ENCODE measurements around the gene HIGD1A.

DNA sequence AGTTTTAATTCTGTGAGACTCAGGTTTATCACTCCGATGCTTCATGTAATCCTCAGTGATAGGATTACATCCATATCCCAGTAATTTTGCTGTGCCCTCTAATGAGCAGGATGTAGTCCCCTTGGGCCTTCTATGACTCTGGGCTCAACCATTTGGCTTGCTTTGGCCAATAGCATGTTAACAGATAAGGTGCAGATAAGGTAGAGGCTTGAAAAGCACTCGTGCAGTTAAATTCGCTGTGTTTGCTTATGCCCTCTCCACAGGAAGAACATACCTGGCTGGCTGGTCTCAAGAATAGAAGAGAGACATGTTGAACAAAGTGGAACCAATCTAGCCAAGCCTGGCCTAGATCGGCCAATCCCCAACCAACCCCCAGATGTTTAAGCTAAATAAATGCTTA, 51.3 kb downstream of the HIGD1A start:
- no peak for TF ChIP-seq EZH2phosphoT487 (IDR thresholded peaks at IDR 0.05; ENCODE audit: borderline replicate concordance, low read length)
- TF ChIP-seq, protein P1, sequence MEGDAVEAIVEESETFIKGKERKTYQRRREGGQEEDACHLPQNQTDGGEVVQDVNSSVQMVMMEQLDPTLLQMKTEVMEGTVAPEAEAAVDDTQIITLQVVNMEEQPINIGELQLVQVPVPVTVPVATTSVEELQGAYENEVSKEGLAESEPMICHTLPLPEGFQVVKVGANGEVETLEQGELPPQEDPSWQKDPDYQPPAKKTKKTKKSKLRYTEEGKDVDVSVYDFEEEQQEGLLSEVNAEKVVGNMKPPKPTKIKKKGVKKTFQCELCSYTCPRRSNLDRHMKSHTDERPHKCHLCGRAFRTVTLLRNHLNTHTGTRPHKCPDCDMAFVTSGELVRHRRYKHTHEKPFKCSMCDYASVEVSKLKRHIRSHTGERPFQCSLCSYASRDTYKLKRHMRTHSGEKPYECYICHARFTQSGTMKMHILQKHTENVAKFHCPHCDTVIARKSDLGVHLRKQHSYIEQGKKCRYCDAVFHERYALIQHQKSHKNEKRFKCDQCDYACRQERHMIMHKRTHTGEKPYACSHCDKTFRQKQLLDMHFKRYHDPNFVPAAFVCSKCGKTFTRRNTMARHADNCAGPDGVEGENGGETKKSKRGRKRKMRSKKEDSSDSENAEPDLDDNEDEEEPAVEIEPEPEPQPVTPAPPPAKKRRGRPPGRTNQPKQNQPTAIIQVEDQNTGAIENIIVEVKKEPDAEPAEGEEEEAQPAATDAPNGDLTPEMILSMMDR (IDR thresholded peaks at IDR 0.05; ENCODE audit: low read depth, low read length, poor library complexity, severe bottlenecking): no peak
